MM.1S (cell line): Measurements from ENCODE around the gene EFR3B.

ENCODE experiments used
- DNase-seq: peaks from one replicate; pipeline ENCODE4 v3.0.0-alpha.2; 2015
- H2AFZ ChIP-seq: fragments of 300-600 bp; sonication (generic); 2 replicates; pipeline ENCODE4 v1.6.0; 2016; ENCODE audit warnings: antibody characterized with exemption, low read length
- H3F3A ChIP-seq: fragments of 300-600 bp; sonication (generic); 2 replicates; pipeline ENCODE4 v1.6.1; 2016; ENCODE audit warnings: mild to moderate bottlenecking, antibody characterized with exemption, low read length, moderate library complexity, mixed read lengths; ENCODE audit not compliant: insufficient read depth
- H3K27ac ChIP-seq: fragments of 300-600 bp; sonication (generic); 2 replicates; pipeline ENCODE4 v1.5.1; 2016; ENCODE audit warnings: mild to moderate bottlenecking, low read length
- H3K27me3 ChIP-seq: fragments of 300-600 bp; sonication (generic); replicated peaks from 2 replicates; pipeline ENCODE4 v1.6.0; 2016; ENCODE audit warnings: low read length; ENCODE audit not compliant: insufficient read depth
- H3K36me3 ChIP-seq: fragments of 300-600 bp; sonication (generic); replicated peaks from 2 replicates; pipeline ENCODE4 v1.6.1; 2016; ENCODE audit warnings: mild to moderate bottlenecking, low read length, mixed read lengths; ENCODE audit not compliant: insufficient read depth
- H3K4me1 ChIP-seq: fragments of 300-600 bp; sonication (generic); 2 replicates; pipeline ENCODE4 v1.6.1; 2016; ENCODE audit warnings: low read length, mixed read lengths
- H3K4me2 ChIP-seq: fragments of 300-600 bp; sonication (generic); 2 replicates; pipeline ENCODE4 v1.6.0; 2016; ENCODE audit warnings: low read depth, low read length
- H3K4me3 ChIP-seq: fragments of 300-600 bp; sonication (generic); 2 replicates; pipeline ENCODE4 v1.5.1; 2016; ENCODE audit warnings: low read length, mixed read lengths
- H3K79me2 ChIP-seq: fragments of 300-600 bp; sonication (generic); 2 replicates; pipeline ENCODE4 v1.6.1; 2016; ENCODE audit warnings: mixed run types, low read length, mixed read lengths
- H3K9ac ChIP-seq: fragments of 300-600 bp; sonication (generic); 2 replicates; pipeline ENCODE4 v1.6.1; 2016; ENCODE audit warnings: low read length, mixed read lengths
- H3K9me2 ChIP-seq: fragments of 300-600 bp; sonication (generic); replicated peaks from 2 replicates; pipeline ENCODE4 v1.6.1; 2016; ENCODE audit warnings: mild to moderate bottlenecking, low read length, mixed read lengths; ENCODE audit not compliant: insufficient read depth
- H3K9me3 ChIP-seq: fragments of 300-600 bp; sonication (generic); replicated peaks from 2 replicates; pipeline ENCODE4 v1.6.1; 2016; ENCODE audit warnings: mild to moderate bottlenecking, low read length, mixed read lengths; ENCODE audit not compliant: insufficient read depth
- H4K20me1 ChIP-seq: fragments of 300-600 bp; sonication (generic); 2 replicates; pipeline ENCODE4 v1.6.1; 2016; ENCODE audit warnings: mild to moderate bottlenecking, low read length, moderate library complexity, mixed read lengths; ENCODE audit not compliant: insufficient read depth
- CTCF ChIP-seq: fragments of 300-600 bp; sonication (generic); IDR thresholded peaks from 2 replicates; pipeline ENCODE4 v1.5.1; 2016; ENCODE audit warnings: antibody characterized with exemption, low read length, mixed read lengths
- EZH2 ChIP-seq: fragments of 300-600 bp; sonication (generic); optimal IDR thresholded peaks from 2 replicates; pipeline ENCODE3; 2017; ENCODE audit warnings: low read depth, mild to moderate bottlenecking, antibody characterized with exemption, low read length, mixed read lengths
- EZH2phosphoT487 ChIP-seq: fragments of 300-600 bp; sonication (generic); IDR thresholded peaks from 2 replicates; pipeline ENCODE4 v1.6.1; 2018; ENCODE audit warnings: antibody characterized with exemption, low read length

Gene EFR3B

GRCh38 chr2:25063876-25064660, 22.2 kb downstream of the EFR3B start:
- Histone ChIP-seq H3K4me2 (peak overlapping the region; percentile 44; the same call in 1 of the 2 replicates), H2AFZ (peak overlapping the region; percentile 60), H3K4me3 (0 out of 2 replicates have a peak overlapping the region, but pooled peaks have one; percentile 18), H3K9ac (no peak overlapping the region), H4K20me1 (no peaks in the 10 kb centered on the region), H3K27ac (no peak overlapping the region), H3K9me3 (no peaks in the 10 kb centered on the region), H3K27me3 (no peaks in the 10 kb centered on the region), H3K79me2 (no peaks in the 10 kb centered on the region), H3K9me2 (no peaks in the 10 kb centered on the region), H3K36me3 (no peaks in the 10 kb centered on the region), H3F3A (no peaks in the 10 kb centered on the region), H3K4me1 (peaks cover 15% of the 10 kb centered on the region; the same call in 1 of the 2 replicates)
- DNase-seq = no peak
- no peak for TF ChIP-seq EZH2phosphoT487

- Histone ChIP-seq H3K9ac (no peak overlapping the region), H3K9me3 (no peaks in the 10 kb centered on the region), H3K79me2 (no peaks in the 10 kb centered on the region), H3K27me3 (no peaks in the 10 kb centered on the region), H3K4me3 (no peak overlapping the region), H3K9me2 (no peaks in the 10 kb centered on the region), H3K27ac (no peak overlapping the region), H3F3A (no peaks in the 10 kb centered on the region), H3K4me2 (no peak overlapping the region), H3K4me1 (peaks cover 15% of the 10 kb centered on the region; the same call in 1 of the 2 replicates), H4K20me1 (no peaks in the 10 kb centered on the region), H3K36me3 (no peaks in the 10 kb centered on the region), H2AFZ (no peak overlapping the region)
- TF ChIP-seq CTCF (no peak), EZH2 (no peak), EZH2phosphoT487 (no peak)
- no peak for DNase-seq
Observed at GRCh38 chr2:25065768-25066167, 23.9 kb downstream of the EFR3B start.

GRCh38 chr2:25066455-25066854, 24.6 kb downstream of the EFR3B start:
- Histone ChIP-seq H3F3A (no peaks in the 10 kb centered on the region), H3K4me1 (peaks cover 15% of the 10 kb centered on the region; the same call in 1 of the 2 replicates), H3K4me2 (no peak overlapping the region), H3K27me3 (no peaks in the 10 kb centered on the region), H3K27ac (no peak overlapping the region), H3K9me2 (no peaks in the 10 kb centered on the region), H3K9me3 (no peaks in the 10 kb centered on the region), H3K9ac (no peak overlapping the region), H3K79me2 (no peaks in the 10 kb centered on the region), H4K20me1 (no peaks in the 10 kb centered on the region), H3K4me3 (no peak overlapping the region), H2AFZ (no peak overlapping the region), H3K36me3 (no peaks in the 10 kb centered on the region)
- TF ChIP-seq EZH2phosphoT487 (no peak), CTCF (no peak), EZH2 (no peak)
- no peak for DNase-seq

- no peaks in the 10 kb centered on the region for H3K9me2 ChIP-seq
- H3K36me3 ChIP-seq = no peaks in the 10 kb centered on the region
- H3K27me3 ChIP-seq = no peaks in the 10 kb centered on the region
- TF ChIP-seq EZH2phosphoT487 = no peak
- no peak for TF ChIP-seq EZH2
- no peak for TF ChIP-seq CTCF
- H4K20me1 ChIP-seq = no peaks in the 10 kb centered on the region
- no peak overlapping the region for H3K9ac ChIP-seq
- H3F3A ChIP-seq = no peaks in the 10 kb centered on the region
- H3K9me3 ChIP-seq = no peaks in the 10 kb centered on the region
- H3K4me3 ChIP-seq = no peak overlapping the region
- H2AFZ ChIP-seq = no peak overlapping the region
- no peak overlapping the region for H3K4me2 ChIP-seq
- H3K79me2 ChIP-seq = no peaks in the 10 kb centered on the region
- no peak for DNase-seq
- H3K27ac ChIP-seq = no peak overlapping the region
- peaks cover 15% of the 10 kb centered on the region; the same call in 1 of the 2 replicates for H3K4me1 ChIP-seq
Observed at GRCh38 chr2:25068217-25068616, 26.3 kb downstream of the EFR3B start.
